Retinal pigment epithelial cell (primary cell): Measurements from ENCODE around the gene CPED1.

ENCODE experiments used
- DNase-seq: peaks from one replicate; pipeline ENCODE4 v3.0.0-alpha.2; 2010; ENCODE audit warnings: low read depth
- H3K4me3 ChIP-seq: 2 replicates; pipeline ENCODE4 v1.5.1; 2011; ENCODE audit warnings: mild to moderate bottlenecking, low read length, control low read depth, moderate library complexity
- TF ChIP-seq, protein P1 (sequence below): conservative IDR thresholded peaks from 2 replicates; pipeline ENCODE4 v1.5.1; 2011; ENCODE audit warnings: low read depth, low read length, control low read depth, inconsistent platforms

The CPED1 gene

DNA sequence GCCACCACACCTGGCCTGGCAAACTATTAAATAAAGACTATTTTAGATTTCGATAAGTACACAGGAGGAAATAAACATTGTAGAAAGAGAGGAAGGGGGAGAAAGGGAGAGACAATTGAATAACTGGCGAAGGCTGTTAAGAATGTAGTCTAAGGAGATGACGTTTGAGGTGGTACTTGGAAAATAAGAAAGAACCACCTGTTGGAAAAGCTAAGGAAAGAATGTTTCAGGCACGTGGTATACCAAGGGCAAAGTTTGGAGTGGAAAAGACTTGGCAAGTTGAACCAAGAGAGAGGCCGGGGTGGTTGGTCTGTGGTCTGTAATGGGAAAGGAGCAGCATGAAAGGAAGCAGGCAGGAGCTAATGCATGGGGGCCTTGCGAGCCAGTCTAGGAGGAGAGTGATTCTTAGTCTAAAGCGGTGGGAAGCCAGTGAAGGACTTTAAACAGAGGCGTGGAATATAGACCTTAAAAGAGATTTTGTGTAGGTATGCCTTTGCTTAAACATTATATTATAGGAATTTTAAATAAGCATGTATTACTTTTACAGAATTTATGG, 28.5 kb upstream of the CPED1 start:
- TF ChIP-seq, protein P1, sequence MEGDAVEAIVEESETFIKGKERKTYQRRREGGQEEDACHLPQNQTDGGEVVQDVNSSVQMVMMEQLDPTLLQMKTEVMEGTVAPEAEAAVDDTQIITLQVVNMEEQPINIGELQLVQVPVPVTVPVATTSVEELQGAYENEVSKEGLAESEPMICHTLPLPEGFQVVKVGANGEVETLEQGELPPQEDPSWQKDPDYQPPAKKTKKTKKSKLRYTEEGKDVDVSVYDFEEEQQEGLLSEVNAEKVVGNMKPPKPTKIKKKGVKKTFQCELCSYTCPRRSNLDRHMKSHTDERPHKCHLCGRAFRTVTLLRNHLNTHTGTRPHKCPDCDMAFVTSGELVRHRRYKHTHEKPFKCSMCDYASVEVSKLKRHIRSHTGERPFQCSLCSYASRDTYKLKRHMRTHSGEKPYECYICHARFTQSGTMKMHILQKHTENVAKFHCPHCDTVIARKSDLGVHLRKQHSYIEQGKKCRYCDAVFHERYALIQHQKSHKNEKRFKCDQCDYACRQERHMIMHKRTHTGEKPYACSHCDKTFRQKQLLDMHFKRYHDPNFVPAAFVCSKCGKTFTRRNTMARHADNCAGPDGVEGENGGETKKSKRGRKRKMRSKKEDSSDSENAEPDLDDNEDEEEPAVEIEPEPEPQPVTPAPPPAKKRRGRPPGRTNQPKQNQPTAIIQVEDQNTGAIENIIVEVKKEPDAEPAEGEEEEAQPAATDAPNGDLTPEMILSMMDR: no peak
- no peak overlapping the region for H3K4me3 ChIP-seq
- DNase-seq: no peak

DNA sequence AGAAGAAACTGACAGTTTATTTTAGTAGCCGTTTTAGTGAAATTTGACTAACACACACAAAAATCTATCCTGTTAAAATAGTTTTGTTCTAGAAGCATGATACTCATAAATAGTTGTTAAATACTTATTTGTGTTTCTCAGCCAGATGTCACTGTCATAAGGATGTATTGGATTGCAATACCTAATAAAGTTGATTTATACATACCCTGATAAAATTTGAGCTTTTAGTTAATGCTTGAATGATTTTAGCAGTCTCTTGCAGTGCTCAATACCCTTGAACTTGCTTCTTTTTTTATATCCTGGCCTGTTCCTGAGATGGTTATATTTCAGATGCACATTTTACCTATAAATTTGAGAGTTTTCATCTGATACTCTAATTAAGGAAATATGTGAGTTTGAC, 27.8 kb upstream of the CPED1 start:
- H3K4me3 ChIP-seq: no peak overlapping the region
- TF ChIP-seq, protein P1: no peak
- no peak for DNase-seq

DNA sequence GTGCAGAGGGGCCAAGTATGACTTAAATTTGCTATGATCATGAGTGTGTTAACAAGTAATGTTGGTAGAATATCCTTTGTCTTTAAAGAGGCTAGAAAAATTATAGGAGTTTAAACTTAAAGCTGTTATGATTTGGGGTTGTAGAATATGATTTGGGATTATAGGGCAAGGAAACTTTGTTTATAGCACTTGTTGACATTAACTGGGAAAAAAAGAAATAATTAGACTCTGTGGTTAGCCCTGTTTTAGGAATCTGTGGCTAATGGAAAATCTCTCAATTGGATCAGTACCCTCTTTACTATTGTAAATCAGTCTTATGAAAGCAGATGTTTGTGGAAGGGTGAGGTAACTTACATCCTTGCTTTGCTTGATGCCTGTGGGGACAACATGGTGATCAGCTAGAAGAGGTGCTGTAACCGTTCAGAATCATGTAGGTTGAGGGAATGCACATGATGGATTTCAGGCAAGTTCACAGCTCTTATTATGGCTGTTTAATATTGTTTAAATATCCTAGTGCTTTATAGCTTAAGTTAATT, 26.8 kb upstream of the CPED1 start:
- H3K4me3 ChIP-seq: no peak overlapping the region
- TF ChIP-seq, protein P1: no peak
- no peak for DNase-seq

DNA sequence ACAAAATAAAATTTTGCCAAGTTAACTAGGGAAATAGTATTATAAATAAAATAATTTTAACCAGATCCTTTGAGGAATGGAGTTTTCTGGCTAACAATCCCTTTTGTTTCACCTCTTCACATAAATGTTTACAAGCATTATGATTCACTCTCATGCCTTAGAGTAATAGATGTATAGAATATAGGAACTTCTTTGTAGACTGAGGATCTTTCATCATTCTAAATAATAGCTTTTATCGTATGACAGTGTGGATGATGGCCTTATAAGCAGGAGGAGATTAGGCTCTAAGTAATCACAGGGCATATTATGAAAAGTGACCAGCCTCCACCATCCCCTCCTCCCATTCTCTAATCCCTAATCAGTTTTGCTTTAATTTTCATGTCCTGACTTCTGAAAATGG, 24.4 kb upstream of the CPED1 start:
- no peak for DNase-seq
- TF ChIP-seq, protein P1: no peak
- H3K4me3 ChIP-seq: no peak overlapping the region

DNA sequence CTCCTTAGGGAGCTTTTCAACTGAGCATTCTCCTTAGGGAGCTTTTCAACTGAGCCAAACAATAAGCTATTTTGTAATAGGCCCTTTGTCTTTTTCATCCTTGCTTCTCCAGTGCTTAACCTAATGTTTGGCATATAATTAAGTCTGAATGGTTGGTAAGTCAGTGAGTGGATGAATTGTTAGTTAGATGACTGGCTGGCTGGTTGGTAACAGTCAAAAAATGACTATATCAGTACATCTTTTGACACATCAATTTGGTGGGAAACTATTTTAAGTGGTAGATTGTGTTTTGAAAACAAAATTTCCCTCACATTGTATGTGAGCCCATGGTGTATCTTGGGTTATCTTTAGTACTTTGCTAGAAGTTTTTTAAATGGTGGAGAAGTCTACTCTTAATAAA, 21.6 kb upstream of the CPED1 start:
- TF ChIP-seq, protein P1: no peak
- no peak for DNase-seq
- no peak overlapping the region for H3K4me3 ChIP-seq

DNA sequence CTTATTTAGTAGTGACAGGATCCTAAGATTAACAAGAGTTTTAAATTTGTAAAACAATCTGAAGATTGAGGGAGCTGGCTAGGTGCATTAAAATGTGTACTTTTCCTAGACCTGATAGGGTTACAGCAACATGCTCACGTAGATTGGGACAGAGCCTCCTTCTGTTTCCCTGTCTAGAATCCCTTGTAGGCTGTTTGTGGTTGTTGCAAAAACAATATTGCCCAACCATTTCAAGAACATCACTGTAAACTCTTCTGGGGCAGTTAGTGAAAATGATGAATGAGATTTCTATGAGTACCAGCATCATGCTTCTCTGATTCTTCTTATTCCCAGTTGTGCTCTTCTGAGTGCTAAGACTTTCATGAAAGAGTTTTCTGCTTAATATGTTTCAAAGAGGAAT, 14.7 kb upstream of the CPED1 start:
- no peak for DNase-seq
- H3K4me3 ChIP-seq: no peak overlapping the region
- TF ChIP-seq, protein P1: no peak

DNA sequence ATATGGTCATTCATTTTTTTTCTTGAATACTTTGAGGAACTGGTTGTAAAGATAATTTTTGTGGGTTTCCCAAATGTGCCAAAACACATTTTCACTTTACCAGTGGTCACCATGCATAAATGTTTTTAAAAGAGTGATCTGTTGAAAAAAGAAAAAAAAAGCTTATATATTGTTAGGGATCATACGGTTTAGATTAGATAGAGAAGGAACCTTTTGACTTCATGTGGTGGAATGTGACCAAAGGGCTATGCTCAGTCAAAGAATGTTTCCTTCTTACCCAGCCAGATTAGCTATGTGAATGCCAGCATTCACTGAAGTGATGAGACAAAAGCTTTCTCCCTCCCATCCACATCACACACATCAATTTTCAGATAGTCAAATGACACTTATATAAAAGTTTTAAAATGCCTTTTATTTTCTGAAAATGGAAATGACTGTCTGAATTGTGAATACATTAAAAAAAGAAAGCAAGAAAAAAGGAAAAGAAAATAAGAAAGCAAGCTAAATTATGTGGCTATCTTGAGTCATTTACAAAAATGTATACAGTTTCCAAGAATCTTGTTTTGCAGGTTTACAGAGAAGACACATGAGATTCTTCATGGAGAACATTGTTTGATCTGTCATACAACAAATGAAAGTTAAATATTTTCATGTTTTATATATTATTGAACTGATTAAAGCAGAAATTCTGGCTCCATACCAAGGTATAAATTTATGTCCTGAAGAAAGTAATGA, 8.6 kb upstream of the CPED1 start:
- DNase-seq: no peak
- no peak overlapping the region for H3K4me3 ChIP-seq
- TF ChIP-seq, protein P1: no peak
